Measurements from ENCODE around the gene APC. TPM values are rescaled to one million over a fixed set of nuclear protein-coding genes. Genes with fewer than 3 reads are reported as not detected.
A peak's percentile ranks its signal among the peaks of the same experiment; 100 is the strongest.

Gene APC
- total RNA-seq, 2 donors from 2014 or later: 27.5 to 75.8 TPM

- 23 to 44% methylated on average over 2 of the region's 2 CpGs for WGBS, 2 donors
- intact Hi-C loops (cut with DNase I): no loop called here
- Histone ChIP-seq H3K27ac (no peak overlapping the region), H3K4me1 (no peaks in the 10 kb centered on the region), H3K36me3 (replicated peaks in 1 of 2; ENCODE audit: insufficient read depth in 1 of 2, low read depth in 2 of 2) (no peaks in the 10 kb centered on the region), H3K27me3 (no peaks in the 10 kb centered on the region), H3K9me3 (no peaks in the 10 kb centered on the region), H3K4me3 (no peak overlapping the region)
- TF ChIP-seq POLR2A (IDR thresholded peaks at IDR 0.05) (no peak), CTCF (IDR thresholded peaks at IDR 0.05) (no peak)
- ATAC-seq (no peak), DNase-seq (no peak)
Measured at GRCh38 chr5:112697322-112697721, 40.4 kb upstream of the APC start.

- Histone ChIP-seq H3K4me3 (no peak overlapping the region), H3K9me3 (no peaks in the 10 kb centered on the region), H3K27me3 (no peaks in the 10 kb centered on the region), H3K27ac (no peak overlapping the region), H3K4me1 (no peaks in the 10 kb centered on the region), H3K36me3 (replicated peaks in 1 of 2; ENCODE audit: insufficient read depth in 1 of 2, low read depth in 2 of 2) (no peaks in the 10 kb centered on the region)
- intact Hi-C loops (cut with DNase I): no loop called here
- DNase-seq: no peak
- no peak for ATAC-seq
- WGBS, 2 donors: 38 to 52% methylated on average over 2 of the region's 2 CpGs
- TF ChIP-seq POLR2A (IDR thresholded peaks at IDR 0.05): no peak
- no peak for TF ChIP-seq CTCF (IDR thresholded peaks at IDR 0.05)
Measured at GRCh38 chr5:112697833-112698232, 39.9 kb upstream of the APC start.

- H3K4me3 ChIP-seq: no peak overlapping the region
- peaks cover 12% of the 10 kb centered on the region for H3K4me1 ChIP-seq
- TF ChIP-seq POLR2A (IDR thresholded peaks at IDR 0.05) (no peak), CTCF (IDR thresholded peaks at IDR 0.05) (no peak)
- intact Hi-C loops (cut with DNase I): no loop called here
- H3K27me3 ChIP-seq: no peaks in the 10 kb centered on the region
- no peaks in the 10 kb centered on the region for H3K36me3 ChIP-seq (replicated peaks in 1 of 2; ENCODE audit: insufficient read depth in 1 of 2, low read depth in 2 of 2)
- WGBS, 2 donors: 56 to 60% methylated on average over 7 of the region's 7 CpGs
- H3K9me3 ChIP-seq: no peaks in the 10 kb centered on the region
- ATAC-seq (no peak), DNase-seq (peak in 1 of 4 donors; percentile 19)
- no peak overlapping the region for H3K27ac ChIP-seq
Measured at GRCh38 chr5:112703866-112704820, 33.5 kb upstream of the APC start.

- no peak for TF ChIP-seq CTCF (IDR thresholded peaks at IDR 0.05)
- TF ChIP-seq POLR2A (IDR thresholded peaks at IDR 0.05): no peak
- ATAC-seq: no peak
- no peaks in the 10 kb centered on the region for H3K9me3 ChIP-seq
- H3K36me3 ChIP-seq (replicated peaks in 1 of 2; ENCODE audit: insufficient read depth in 1 of 2, low read depth in 2 of 2): no peaks in the 10 kb centered on the region
- no peak overlapping the region for H3K4me3 ChIP-seq
- H3K27ac ChIP-seq: peak overlapping the region in 2 of 4 donors; percentile 95 to 96
- intact Hi-C loops (cut with DNase I): no loop called here
- H3K4me1 ChIP-seq: peaks cover 30% of the 10 kb centered on the region
- no peaks in the 10 kb centered on the region for H3K27me3 ChIP-seq
- 78% methylated on average over 4 of the region's 4 CpGs for WGBS, 2 donors
- no peak for DNase-seq
Measured at GRCh38 chr5:112706446-112707016, 31.2 kb upstream of the APC start.

Data from body of pancreas (tissue), 4 donors.